HFFc6 (cell line): ENCODE results near the gene PRDM11. TPM values are rescaled to one million over a fixed set of nuclear protein-coding genes. Genes with fewer than 3 reads are reported as not detected.
"Not testable (repeated sequence)": the region's sequence is repeated elsewhere in the genome, so short reads cannot be mapped to it uniquely, and the experiment has no call there.

Experiments used
- DNase-seq: peaks from one replicate; pipeline ENCODE4 v3.0.0-alpha.2; 2018
- H3K27ac Mint-ChIP-seq: 2 replicates; pipeline ENCODE4 v1.8.0; 2020; ENCODE audit warnings: mild to moderate bottlenecking, mixed read lengths
- H3K27me3 Mint-ChIP-seq: 2 replicates; pipeline ENCODE4 v1.8.0; 2021; ENCODE audit warnings: mild to moderate bottlenecking, moderate library complexity, mixed read lengths; ENCODE audit not compliant: insufficient read depth
- H3K36me3 Mint-ChIP-seq: 2 replicates; pipeline ENCODE4 v1.8.0; 2021; ENCODE audit warnings: low read depth, mixed read lengths
- H3K4me1 Mint-ChIP-seq: 2 replicates; pipeline ENCODE4 v1.8.0; 2020; ENCODE audit warnings: low read depth, mixed read lengths
- H3K4me3 Mint-ChIP-seq: 2 replicates; pipeline ENCODE4 v1.8.0; 2020; ENCODE audit warnings: mild to moderate bottlenecking, moderate library complexity, mixed read lengths
- H3K9me3 Mint-ChIP-seq: 2 replicates; pipeline ENCODE4 v1.8.0; 2020; ENCODE audit warnings: mild to moderate bottlenecking, mixed read lengths
- CTCF ChIP-seq: fragments of 200-600 bp; sonication (generic); IDR thresholded peaks from 2 replicates; pipeline ENCODE4 v1.5.0; 2021; ENCODE audit warnings: antibody characterized with exemption, mild to moderate bottlenecking
- total RNA-seq, 6 experiments: library from RNA; stranded (reverse); fragmentation: NEBNext Ultra II Directional; extraction: Animal tissue kit (Norgen Biotek cat#: 25700); gene quantifications; 2 replicates in 1 of 6; 3 replicates in 5 of 6; pipeline ENCODE4 v1.2.3, GENCODE V29; 2021

PRDM11 gene
- total RNA-seq, 6 experiments from 2014 or later = 2.0 to 5.6 (median 2.7) TPM

- no peak for DNase-seq
- no peak for TF ChIP-seq CTCF
- H3K4me1 Mint-ChIP-seq = no peaks in the 10 kb centered on the region
- H3K36me3 Mint-ChIP-seq = no peaks in the 10 kb centered on the region
- peaks cover 26% of the 10 kb centered on the region for H3K27me3 Mint-ChIP-seq
- no peaks in the 10 kb centered on the region for H3K9me3 Mint-ChIP-seq
- H3K4me3 Mint-ChIP-seq = no peak overlapping the region
- H3K27ac Mint-ChIP-seq = no peak overlapping the region
These were observed 32.6 kb upstream of the PRDM11 start for GRCh38 chr11:45113807-45114206.

- not testable (repeated sequence) for H3K4me3 Mint-ChIP-seq, DNase-seq, H3K9me3 Mint-ChIP-seq, H3K36me3 Mint-ChIP-seq, H3K27ac Mint-ChIP-seq, H3K4me1 Mint-ChIP-seq
- H3K27me3 Mint-ChIP-seq = peaks cover 18% of the 10 kb centered on the region
These were observed 18.6 kb upstream of the PRDM11 start for GRCh38 chr11:45127836-45128235.

- Mint-ChIP-seq H3K4me3 (no peak overlapping the region), H3K36me3 (no peaks in the 10 kb centered on the region), H3K9me3 (no peaks in the 10 kb centered on the region), H3K4me1 (no peaks in the 10 kb centered on the region), H3K27me3 (peaks cover 33% of the 10 kb centered on the region), H3K27ac (no peak overlapping the region)
- no peak for TF ChIP-seq CTCF
- no peak for DNase-seq
These were observed 12.6 kb upstream of the PRDM11 start for GRCh38 chr11:45133878-45134277.

GRCh38 chr11:45141171-45141570 lies 5.3 kb upstream of the PRDM11 start:
- H3K9me3 Mint-ChIP-seq = no peaks in the 10 kb centered on the region
- no peaks in the 10 kb centered on the region for H3K36me3 Mint-ChIP-seq
- H3K27me3 Mint-ChIP-seq = peaks cover 38% of the 10 kb centered on the region
- no peak overlapping the region for H3K4me3 Mint-ChIP-seq
- H3K4me1 Mint-ChIP-seq = peaks cover 8% of the 10 kb centered on the region
- TF ChIP-seq CTCF = no peak
- no peak overlapping the region for H3K27ac Mint-ChIP-seq
- no peak for DNase-seq

- no peak for DNase-seq
- Mint-ChIP-seq H3K4me3 (no peak overlapping the region), H3K27me3 (peaks cover 38% of the 10 kb centered on the region), H3K9me3 (no peaks in the 10 kb centered on the region), H3K4me1 (peaks cover 11% of the 10 kb centered on the region), H3K36me3 (no peaks in the 10 kb centered on the region), H3K27ac (no peak overlapping the region)
- TF ChIP-seq CTCF = no peak
These were observed 4.8 kb upstream of the PRDM11 start for GRCh38 chr11:45141631-45142030.

- peaks cover 12% of the 10 kb centered on the region for H3K4me1 Mint-ChIP-seq
- no peak overlapping the region for H3K27ac Mint-ChIP-seq
- peaks cover 37% of the 10 kb centered on the region for H3K27me3 Mint-ChIP-seq
- H3K9me3 Mint-ChIP-seq = no peaks in the 10 kb centered on the region
- H3K4me3 Mint-ChIP-seq = no peak overlapping the region
- no peaks in the 10 kb centered on the region for H3K36me3 Mint-ChIP-seq
- DNase-seq = no peak
- TF ChIP-seq CTCF = no peak
These were observed 4.0 kb upstream of the PRDM11 start for GRCh38 chr11:45142241-45143055.
